Loucy (cell line): ENCODE measurements around the gene ZYX.
"Not testable (repeated sequence)": the region's sequence is repeated elsewhere in the genome, so short reads cannot be mapped to it uniquely, and the experiment has no call there.

Experiments used
- H2AFZ ChIP-seq: fragments of 200-600 bp; sonication (generic); 2 replicates; pipeline ENCODE4 v1.6.0; 2016; ENCODE audit warnings: antibody characterized with exemption, mild to moderate bottlenecking, low read length, moderate library complexity
- H3F3A ChIP-seq: fragments of 200-600 bp; 2 replicates; pipeline ENCODE4 v1.6.0; 2016; ENCODE audit warnings: antibody characterized with exemption, low read depth, mild to moderate bottlenecking
- H3K27me3 ChIP-seq: fragments of 200-600 bp; sonication (generic); 2 replicates; pipeline ENCODE4 v1.6.1; 2014; ENCODE audit warnings: low read length, mild to moderate bottlenecking; ENCODE audit not compliant: insufficient read depth, poor library complexity, severe bottlenecking
- H3K36me3 ChIP-seq: fragments of 200-600 bp; sonication (generic); 2 replicates; pipeline ENCODE4 v1.6.1; 2016; ENCODE audit warnings: low read length; ENCODE audit not compliant: insufficient read depth
- H3K4me1 ChIP-seq: fragments of 200-600 bp; sonication (generic); 2 replicates; pipeline ENCODE4 v1.5.1; 2014; ENCODE audit warnings: low read length, mild to moderate bottlenecking; ENCODE audit not compliant: insufficient read depth, poor library complexity, severe bottlenecking
- H3K4me2 ChIP-seq: fragments of 200-600 bp; sonication (generic); 2 replicates; pipeline ENCODE4 v1.6.0; 2014; ENCODE audit warnings: antibody characterized with exemption, low read length, low read depth, mild to moderate bottlenecking; ENCODE audit not compliant: poor library complexity, severe bottlenecking
- H3K4me3 ChIP-seq: fragments of 200-600 bp; sonication (generic); 2 replicates; pipeline ENCODE4 v1.5.1; 2014; ENCODE audit warnings: low read length, mild to moderate bottlenecking, mixed read lengths; ENCODE audit not compliant: poor library complexity, severe bottlenecking
- H3K79me2 ChIP-seq: fragments of 200-600 bp; sonication (generic); 2 replicates; pipeline ENCODE4 v1.6.1; 2014; ENCODE audit warnings: low read length; ENCODE audit not compliant: insufficient read depth
- H3K9ac ChIP-seq: fragments of 200-600 bp; sonication (generic); 2 replicates; pipeline ENCODE4 v1.6.0; 2014; ENCODE audit warnings: mild to moderate bottlenecking, low read depth, low read length, moderate library complexity; ENCODE audit not compliant: poor library complexity, severe bottlenecking
- H3K9me2 ChIP-seq: fragments of 200-600 bp; sonication (generic); replicated peaks from 2 replicates; pipeline ENCODE4 v1.6.1; 2016; ENCODE audit warnings: low read depth, low read length, mixed read lengths
- H3K9me3 ChIP-seq: fragments of 200-600 bp; sonication (generic); 2 replicates; pipeline ENCODE4 v1.6.1; 2014; ENCODE audit warnings: mild to moderate bottlenecking, antibody characterized with exemption, low read length, low read depth; ENCODE audit not compliant: insufficient read depth
- H4K20me1 ChIP-seq: fragments of 200-600 bp; sonication (generic); 2 replicates; pipeline ENCODE4 v1.6.0; 2014; ENCODE audit warnings: antibody characterized with exemption, low read length, mild to moderate bottlenecking; ENCODE audit not compliant: insufficient read depth, poor library complexity, severe bottlenecking
- EZH2phosphoT487 ChIP-seq: fragments of 200-600 bp; IDR thresholded peaks from 2 replicates; pipeline ENCODE4 v1.6.1; 2018; ENCODE audit warnings: antibody characterized with exemption, mild to moderate bottlenecking, moderate library complexity, borderline replicate concordance
- TF ChIP-seq, protein P1 (sequence below): fragments of 200-600 bp; sonication (generic); conservative IDR thresholded peaks from 2 replicates; pipeline ENCODE4 v1.5.1; 2014; ENCODE audit warnings: mild to moderate bottlenecking, antibody characterized with exemption, low read length

ZYX gene

DNA sequence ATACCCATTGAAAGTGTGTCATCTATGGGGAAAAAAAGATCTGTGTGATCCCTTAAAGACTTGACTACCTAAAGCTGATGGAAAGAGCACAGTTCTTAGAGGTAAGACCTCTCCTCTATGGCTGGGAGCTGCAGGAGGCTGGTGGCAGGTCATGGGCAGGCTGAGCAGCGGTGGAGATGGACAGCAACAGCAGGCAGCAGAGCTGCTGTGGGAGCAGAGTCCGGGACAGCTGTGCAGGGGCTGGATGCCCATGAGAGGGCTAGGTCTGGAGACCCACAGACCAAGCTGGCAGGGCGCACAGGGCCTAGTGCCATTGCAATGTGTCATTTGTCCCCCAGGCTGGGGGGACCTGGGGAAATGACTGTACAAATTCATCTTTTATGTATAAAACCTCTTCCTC lies 40.9 kb downstream of the ZYX start:
- H4K20me1 ChIP-seq, result no peaks in the 10 kb centered on the region
- no peaks in the 10 kb centered on the region for H3K36me3 ChIP-seq
- no peak overlapping the region for H3K4me3 ChIP-seq
- no peaks in the 10 kb centered on the region for H3K4me1 ChIP-seq
- H2AFZ ChIP-seq, result no peak overlapping the region
- H3K9me3 ChIP-seq, result no peaks in the 10 kb centered on the region
- no peaks in the 10 kb centered on the region for H3K27me3 ChIP-seq
- H3K4me2 ChIP-seq, result no peak overlapping the region
- H3F3A ChIP-seq, result no peaks in the 10 kb centered on the region
- H3K9me2 ChIP-seq, result no peaks in the 10 kb centered on the region
- no peak overlapping the region for H3K9ac ChIP-seq
- TF ChIP-seq, protein P1, sequence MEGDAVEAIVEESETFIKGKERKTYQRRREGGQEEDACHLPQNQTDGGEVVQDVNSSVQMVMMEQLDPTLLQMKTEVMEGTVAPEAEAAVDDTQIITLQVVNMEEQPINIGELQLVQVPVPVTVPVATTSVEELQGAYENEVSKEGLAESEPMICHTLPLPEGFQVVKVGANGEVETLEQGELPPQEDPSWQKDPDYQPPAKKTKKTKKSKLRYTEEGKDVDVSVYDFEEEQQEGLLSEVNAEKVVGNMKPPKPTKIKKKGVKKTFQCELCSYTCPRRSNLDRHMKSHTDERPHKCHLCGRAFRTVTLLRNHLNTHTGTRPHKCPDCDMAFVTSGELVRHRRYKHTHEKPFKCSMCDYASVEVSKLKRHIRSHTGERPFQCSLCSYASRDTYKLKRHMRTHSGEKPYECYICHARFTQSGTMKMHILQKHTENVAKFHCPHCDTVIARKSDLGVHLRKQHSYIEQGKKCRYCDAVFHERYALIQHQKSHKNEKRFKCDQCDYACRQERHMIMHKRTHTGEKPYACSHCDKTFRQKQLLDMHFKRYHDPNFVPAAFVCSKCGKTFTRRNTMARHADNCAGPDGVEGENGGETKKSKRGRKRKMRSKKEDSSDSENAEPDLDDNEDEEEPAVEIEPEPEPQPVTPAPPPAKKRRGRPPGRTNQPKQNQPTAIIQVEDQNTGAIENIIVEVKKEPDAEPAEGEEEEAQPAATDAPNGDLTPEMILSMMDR, result no peak
- TF ChIP-seq EZH2phosphoT487, result no peak
- no peaks in the 10 kb centered on the region for H3K79me2 ChIP-seq

DNA sequence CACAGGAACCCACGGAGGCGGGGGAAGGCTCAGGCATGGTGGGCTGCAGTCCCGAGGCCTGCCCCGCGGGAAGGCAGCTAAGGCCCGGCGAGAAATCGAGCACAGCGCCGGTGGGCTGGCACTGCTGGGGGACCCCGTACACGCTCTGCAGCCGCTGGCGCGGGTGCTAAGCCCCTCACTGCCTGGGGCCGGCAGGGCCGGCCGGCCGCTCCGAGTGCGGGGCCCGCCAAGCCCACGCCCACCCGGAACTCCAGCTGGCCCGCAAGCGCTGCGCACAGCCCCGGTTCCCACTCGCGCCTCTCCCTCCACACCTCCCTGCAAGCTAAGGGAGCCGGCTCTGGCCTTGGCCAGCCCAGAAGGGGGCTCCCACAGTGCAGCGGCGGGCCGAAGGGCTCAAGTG lies 43.3 kb downstream of the ZYX start:
- not testable (repeated sequence) for H3K4me3 ChIP-seq, H3K9me3 ChIP-seq, H3F3A ChIP-seq, H3K27me3 ChIP-seq, H3K79me2 ChIP-seq, H3K9me2 ChIP-seq, H4K20me1 ChIP-seq, H3K4me2 ChIP-seq, H3K9ac ChIP-seq, H3K4me1 ChIP-seq, H2AFZ ChIP-seq, H3K36me3 ChIP-seq

DNA sequence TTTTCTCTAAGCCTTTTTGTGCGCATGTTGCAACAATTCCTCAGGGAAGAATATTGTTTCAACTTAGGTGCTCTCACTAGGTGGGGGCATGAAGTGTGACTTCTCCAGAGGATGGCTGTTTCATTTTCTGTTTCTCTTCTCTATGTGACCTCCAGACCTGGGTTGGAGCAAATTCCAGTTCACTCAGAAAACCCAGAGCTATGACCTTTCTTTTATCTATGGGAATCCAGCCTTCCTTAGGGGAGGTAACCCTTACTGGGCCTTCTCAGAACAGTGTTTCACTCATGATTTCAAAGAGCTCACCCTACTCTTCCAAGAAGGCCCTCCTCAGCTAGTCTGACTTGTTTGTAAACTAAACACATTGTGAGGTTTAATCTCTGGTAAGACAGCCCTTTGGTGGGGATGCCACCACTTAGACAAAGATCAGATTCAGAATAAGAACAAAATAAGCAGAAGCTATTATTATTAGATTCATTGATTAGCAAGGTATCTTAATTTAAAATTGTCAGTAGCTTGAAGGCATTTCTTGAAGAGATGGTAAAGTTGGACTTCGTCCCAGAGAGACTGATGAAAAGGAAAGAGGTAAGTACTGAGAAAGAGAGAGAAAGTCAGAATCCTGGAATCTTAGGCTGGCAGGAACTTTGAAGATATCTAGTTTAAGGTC lies 45.5 kb downstream of the ZYX start:
- Histone ChIP-seq H3K36me3 (no peaks in the 10 kb centered on the region), H3K9me3 (no peaks in the 10 kb centered on the region), H3K9ac (no peak overlapping the region), H3K9me2 (no peaks in the 10 kb centered on the region), H2AFZ (no peak overlapping the region), H3K4me1 (no peaks in the 10 kb centered on the region), H3F3A (no peaks in the 10 kb centered on the region), H3K4me2 (no peak overlapping the region), H4K20me1 (no peaks in the 10 kb centered on the region), H3K4me3 (no peak overlapping the region), H3K27me3 (no peaks in the 10 kb centered on the region), H3K79me2 (no peaks in the 10 kb centered on the region)
- TF ChIP-seq EZH2phosphoT487, result no peak
- TF ChIP-seq, protein P1, result no peak
